Stimulated activated CD4-positive, alpha-beta T cell treated with anti-CD3 and anti-CD28 coated beads, Interleukin-15, amount 100 ng/mL, for 24 hours (primary cell): Measurements from ENCODE around the gene BMPR2.
"Not testable (repeated sequence)": the region's sequence is repeated elsewhere in the genome, so short reads cannot be mapped to it uniquely, and the experiment has no call there.

Experiments used
- DNase-seq: peaks from one replicate; pipeline ENCODE4 v3.0.0-alpha.2; 2020

BMPR2 gene

DNA sequence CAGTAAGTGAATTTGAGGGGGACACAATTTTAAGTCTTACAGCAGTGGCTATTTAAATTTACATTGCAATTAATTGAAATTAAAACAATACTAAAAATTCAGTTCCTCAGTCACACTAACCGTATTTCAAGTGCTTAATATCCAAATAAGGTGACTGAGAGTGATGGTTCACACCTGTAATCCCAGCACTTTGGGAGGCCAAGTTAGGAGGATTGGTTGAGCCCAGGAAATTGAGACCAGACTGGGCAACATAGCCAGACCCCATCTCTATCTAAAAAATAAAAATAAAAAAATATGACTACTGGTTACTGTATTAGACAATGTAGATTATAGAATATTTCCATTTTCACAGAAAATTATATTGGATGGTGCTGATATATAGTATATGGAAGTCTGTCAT is 79.0 kb downstream of the BMPR2 start:
- no peak for DNase-seq

DNA sequence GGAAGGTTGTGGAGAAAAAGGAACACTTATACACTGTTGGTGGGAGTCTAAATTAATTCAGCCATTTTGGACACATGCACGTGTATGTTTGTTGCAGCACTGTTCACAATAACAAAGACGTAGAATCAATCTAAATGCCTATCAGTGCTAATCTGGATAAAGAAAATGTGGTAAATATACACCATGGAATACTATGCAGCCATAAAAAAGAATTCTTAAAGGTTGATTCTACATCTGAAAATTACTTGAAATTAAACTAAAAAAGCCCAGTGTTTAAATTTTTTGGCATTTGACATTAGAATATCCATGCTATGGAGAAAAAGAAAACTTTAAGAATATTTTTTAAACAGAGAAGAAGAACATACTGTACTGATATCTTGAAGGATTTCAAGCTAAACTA is 84.0 kb downstream of the BMPR2 start:
- DNase-seq, result no peak

DNA sequence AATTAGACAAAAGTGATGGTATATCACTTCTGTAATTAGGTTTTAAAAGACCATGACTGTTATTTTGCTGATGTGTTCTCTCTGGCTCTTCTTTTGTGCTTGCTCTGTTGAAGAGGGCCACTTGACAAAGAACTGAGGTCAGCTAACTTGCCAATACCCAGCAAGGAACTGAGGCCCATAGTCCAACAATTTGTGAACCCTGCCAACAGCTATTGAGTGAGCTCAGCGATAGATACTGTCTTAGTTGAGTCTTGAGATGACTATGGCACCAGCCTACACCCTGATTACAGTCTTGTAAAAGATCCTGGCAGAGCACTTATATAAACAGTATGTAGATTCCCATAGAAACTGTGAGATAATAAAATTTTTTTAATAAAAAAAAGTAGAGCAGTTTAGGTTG is 103.0 kb downstream of the BMPR2 start:
- DNase-seq, result no peak

DNA sequence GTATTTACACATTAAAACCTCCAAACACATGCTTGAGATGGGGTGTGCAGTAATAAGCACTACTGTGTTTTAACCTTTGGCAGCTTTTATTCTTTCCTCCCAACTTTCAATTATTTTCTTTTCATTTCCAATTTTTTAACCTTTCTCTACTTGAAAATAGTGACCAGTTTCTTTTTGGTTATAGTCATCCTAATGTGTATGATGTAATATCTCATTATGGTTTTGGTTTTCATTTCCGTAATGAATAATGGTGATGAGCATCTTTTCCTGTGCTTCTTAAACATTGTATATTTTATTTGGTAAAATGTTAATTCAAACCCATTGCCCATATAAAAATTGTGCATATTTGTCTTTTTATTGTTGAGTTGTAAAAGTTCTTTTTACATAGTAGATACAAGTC is 103.5 kb downstream of the BMPR2 start:
- DNase-seq, result no peak

- DNase-seq, result no peak
Measured at GRCh38 chr2:202486351-202486750, 110.2 kb downstream of the BMPR2 start.

DNA sequence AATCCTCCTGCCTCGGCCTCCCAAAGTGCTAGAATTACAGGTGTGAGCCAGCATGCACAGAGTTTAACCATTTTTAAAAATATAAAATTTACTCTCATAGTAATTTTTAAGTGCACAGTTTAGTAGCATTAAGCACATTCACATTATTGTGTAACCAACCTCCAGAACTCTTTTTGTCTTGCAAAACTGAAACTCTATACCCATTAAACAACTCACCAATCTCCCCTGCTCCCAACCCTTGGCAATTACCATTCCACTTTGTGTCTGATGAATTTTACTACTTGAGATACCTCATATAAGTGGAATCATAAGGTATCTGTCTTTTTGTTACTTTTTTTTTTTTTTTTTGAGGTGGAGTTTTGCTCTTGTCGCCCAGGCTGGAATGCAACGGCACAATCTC is 112.5 kb downstream of the BMPR2 start:
- no peak for DNase-seq

GRCh38 chr2:202490479-202490878 is 114.4 kb downstream of the BMPR2 start:
- no peak for DNase-seq

GRCh38 chr2:202491514-202491913 is 115.4 kb downstream of the BMPR2 start:
- no peak for DNase-seq

DNA sequence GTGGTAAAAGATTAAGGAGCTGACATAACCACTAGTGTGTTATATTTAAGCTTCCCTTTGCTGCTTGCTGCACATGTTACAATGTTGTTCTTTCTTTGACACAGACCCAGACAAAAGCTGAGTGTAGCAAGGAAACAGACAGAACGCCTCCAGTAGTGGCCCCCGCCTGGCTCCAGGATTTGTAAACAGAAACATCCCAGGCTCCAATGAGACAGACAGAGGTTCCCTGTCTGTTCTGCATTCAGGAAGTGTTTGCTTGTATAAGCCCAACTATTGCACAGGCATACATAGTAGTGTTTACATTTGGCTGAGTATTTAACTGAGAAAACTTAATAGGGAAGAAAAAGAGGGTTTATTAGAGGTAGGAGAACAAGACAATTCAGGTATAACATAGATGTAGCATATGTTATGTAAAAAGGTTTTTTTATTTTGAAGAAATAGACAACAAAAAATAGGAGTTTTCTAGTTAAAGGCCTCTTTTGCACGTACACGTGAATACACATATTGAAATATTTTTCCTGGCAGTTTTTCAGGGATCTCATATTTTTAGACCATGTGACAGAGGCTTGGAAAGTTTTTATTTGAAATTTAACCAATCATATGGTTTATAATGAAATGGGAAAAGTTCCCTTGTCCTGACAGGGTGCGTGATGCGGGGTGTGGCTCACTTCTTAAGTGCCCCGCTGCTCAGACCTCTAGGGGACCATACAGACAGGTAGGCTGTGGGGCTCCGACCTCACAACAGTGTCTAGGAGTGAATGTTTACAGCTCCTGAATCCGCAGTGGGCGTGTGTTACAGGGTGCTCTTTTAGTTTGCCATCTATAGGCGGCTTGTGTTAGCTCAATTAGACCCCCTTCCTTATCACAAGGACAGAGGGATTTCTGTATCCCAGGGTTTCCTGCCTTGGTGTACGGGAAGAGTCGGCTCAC is 118.4 kb downstream of the BMPR2 start:
- DNase-seq, result no peak

DNA sequence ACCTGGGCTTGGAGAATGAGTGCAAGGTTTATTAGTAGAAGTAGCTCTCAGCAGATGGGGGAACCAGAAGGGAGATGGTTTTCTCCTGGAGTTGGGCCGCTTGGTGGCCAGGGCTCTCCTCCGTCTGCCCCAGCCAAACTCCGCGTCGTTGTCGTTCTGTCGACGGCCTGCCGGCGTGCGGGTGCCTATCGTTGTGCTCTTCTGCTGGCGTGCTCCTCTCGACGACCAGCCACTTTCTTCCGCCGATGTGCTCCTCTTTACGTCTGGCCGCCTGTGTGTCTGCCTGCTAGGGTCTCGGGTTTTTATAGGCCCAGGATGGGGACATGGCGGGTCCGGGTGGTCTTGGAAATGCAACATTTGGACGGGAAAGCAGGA is 119.1 kb downstream of the BMPR2 start:
- DNase-seq, result no peak

DNA sequence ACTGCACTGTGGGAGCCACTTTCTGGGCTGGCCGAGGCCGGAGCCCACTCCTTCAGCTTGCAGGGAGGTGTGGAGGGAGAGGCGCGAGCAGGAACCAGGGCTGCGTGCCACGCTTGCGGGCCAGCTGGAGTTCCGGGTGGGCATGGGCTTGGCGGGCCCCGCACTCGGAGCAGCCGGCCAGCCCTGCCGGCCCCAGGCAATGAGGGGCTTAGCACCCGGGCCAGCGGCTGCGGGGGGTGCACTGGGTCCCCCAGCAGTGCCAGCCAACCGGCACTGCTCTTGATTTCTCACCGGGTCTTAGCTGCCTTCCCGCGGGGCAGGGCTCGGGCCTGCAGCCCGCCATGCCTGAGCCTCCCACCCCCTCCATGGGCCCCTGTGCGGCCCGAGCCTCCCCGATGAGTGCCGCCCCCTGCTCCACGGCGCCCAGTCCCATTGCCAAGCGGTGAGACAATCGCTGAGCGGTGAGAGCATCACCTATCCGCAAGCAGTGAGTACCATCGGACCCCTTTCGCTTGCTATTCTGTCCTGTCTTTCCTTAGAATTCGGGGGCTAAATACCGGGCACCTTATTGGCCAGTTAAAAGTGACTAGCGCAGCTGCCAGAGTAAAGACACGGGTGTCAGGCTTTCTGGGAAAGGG is 120.8 kb downstream of the BMPR2 start:
- DNase-seq, result not testable (repeated sequence)

GRCh38 chr2:202497473-202497866 is 121.3 kb downstream of the BMPR2 start:
- not testable (repeated sequence) for DNase-seq

GRCh38 chr2:202499841-202500240 is 123.7 kb downstream of the BMPR2 start:
- DNase-seq, result not testable (repeated sequence)

- not testable (repeated sequence) for DNase-seq
Measured at GRCh38 chr2:202503276-202503675, 127.1 kb downstream of the BMPR2 start.

- no peak for DNase-seq
Measured at GRCh38 chr2:202508686-202509085, 132.6 kb downstream of the BMPR2 start.

DNA sequence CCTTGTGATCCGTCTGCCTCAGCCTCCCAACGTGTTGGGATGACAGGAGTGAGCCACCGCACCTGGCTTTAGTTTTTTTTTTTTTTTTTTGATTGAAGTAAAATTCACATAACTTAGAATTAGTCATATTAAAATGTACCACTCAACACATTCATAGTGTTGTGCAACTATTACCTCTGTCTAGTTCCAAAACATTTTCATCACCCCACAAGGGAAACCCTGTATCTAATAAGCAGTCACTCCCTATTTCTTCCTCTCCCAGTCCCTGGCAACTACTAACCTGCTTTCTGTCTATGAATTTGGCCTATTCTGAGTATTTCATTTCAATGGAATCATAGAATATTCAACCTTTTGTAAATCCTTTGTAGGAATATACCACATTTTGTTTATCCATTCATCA is 134.8 kb downstream of the BMPR2 start:
- no peak for DNase-seq

DNA sequence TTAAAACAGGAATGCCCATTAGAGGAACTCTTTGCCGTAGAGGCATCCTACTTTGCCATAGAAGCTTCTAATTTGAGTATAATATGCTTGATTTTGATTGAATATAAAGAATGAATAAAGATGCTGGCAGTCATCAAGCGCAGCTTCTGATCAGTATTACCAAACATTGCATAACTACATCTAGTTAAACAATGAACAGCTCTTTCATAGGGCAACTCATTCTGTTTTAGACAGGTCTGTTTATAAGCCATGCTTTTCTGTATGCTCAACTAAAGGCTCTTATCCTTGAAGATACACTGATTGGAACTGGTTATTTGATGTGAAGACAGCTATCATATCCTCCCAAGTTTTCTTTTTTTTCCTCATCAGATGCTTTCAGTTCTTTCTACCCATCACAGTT is 136.0 kb downstream of the BMPR2 start:
- no peak for DNase-seq

- no peak for DNase-seq
Measured at GRCh38 chr2:202514732-202515131, 138.6 kb downstream of the BMPR2 start.

DNA sequence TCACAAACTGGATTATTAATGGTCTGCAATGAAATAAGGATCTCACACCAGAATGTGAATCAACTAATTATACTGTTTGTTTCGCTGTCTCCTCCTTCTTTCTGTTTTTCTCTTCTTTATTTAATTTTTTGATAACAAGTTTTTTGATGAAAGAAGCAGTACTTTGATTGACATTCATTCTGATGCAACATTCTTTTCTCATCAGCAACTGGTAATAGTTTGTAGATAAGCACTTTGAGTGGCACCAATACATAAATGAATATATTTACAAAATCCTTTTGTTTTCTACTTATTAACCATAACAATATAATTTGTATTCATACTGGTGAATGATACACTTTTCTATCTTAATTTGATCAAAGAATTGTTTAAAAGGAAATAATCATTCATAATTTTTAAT is 143.3 kb downstream of the BMPR2 start:
- no peak for DNase-seq

DNA sequence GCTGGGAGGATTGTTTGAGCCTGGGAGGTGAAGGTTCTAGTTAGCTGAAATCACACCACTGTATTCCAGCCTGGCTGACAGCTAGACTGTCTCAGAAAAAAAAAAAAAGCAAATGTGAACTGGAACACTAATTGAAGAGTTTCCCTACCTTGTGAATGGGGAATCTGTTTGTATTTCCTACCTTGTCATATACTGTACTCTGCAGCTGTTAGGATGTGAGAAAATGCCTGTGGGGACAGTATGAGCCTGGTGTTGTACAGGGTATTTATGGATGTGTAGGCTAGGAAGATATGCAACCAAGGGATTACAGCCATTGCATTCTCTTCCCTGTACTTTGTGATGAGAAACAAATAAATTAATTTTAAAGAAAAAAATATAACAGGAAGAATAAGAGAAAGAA is 145.3 kb downstream of the BMPR2 start:
- no peak for DNase-seq

GRCh38 chr2:202529389-202529788 is 153.3 kb downstream of the BMPR2 start:
- DNase-seq, result no peak

GRCh38 chr2:202530038-202530437 is 153.9 kb downstream of the BMPR2 start:
- DNase-seq, result no peak

GRCh38 chr2:202535290-202535689 is 159.2 kb downstream of the BMPR2 start:
- not testable (repeated sequence) for DNase-seq

GRCh38 chr2:202541137-202541536 is 165.0 kb downstream of the BMPR2 start:
- no peak for DNase-seq

- no peak for DNase-seq
Measured at GRCh38 chr2:202542142-202542541, 166.0 kb downstream of the BMPR2 start.
